WTC11 (cell line): ENCODE measurements around the gene ZNF358. TPM values are rescaled to one million over a fixed set of nuclear protein-coding genes. Genes with fewer than 3 reads are reported as not detected.

ENCODE experiments used
- ATAC-seq: fragments of 200-7000 bp; cut with Tn5 transposase; 2 replicates; pipeline ENCODE4 v1.10.0; 2021; ENCODE audit warnings: mild to moderate bottlenecking, moderate library complexity
- CTCF ChIA-PET: fragments of 300-600 bp; sonication (Branson Sonifier 250); formaldehyde crosslinking; loops from one replicate; lab custom pipeline; 2021; ENCODE audit warnings: antibody characterized with exemption; lab: Charles Lee
- POLR2A ChIA-PET: fragments of 350-600 bp; sonication (Branson Sonifier 250); formaldehyde crosslinking; loops from one replicate; lab custom pipeline; 2021; ENCODE audit warnings: antibody characterized with exemption; lab: Charles Lee
- DNase-seq: peaks from one replicate; pipeline ENCODE4 v3.0.0; 2021; ENCODE audit warnings: low spot score
- H3K27ac Mint-ChIP-seq: 2 replicates; pipeline ENCODE4 v1.8.0; 2021; ENCODE audit warnings: mixed read lengths
- H3K27me3 Mint-ChIP-seq: 2 replicates; pipeline ENCODE4 v1.8.0; 2021; ENCODE audit warnings: low read depth, mild to moderate bottlenecking, moderate library complexity, mixed read lengths
- H3K36me3 Mint-ChIP-seq: 2 replicates; pipeline ENCODE4 v1.8.0; 2021; ENCODE audit warnings: mixed read lengths
- H3K4me1 Mint-ChIP-seq: 2 replicates; pipeline ENCODE4 v1.8.0; 2022; ENCODE audit warnings: mixed read lengths
- H3K4me3 Mint-ChIP-seq: 2 replicates; pipeline ENCODE4 v1.8.0; 2021; ENCODE audit warnings: mild to moderate bottlenecking, moderate library complexity, mixed read lengths
- H3K9me3 Mint-ChIP-seq: 2 replicates; pipeline ENCODE4 v1.8.0; 2021; ENCODE audit warnings: mixed read lengths
- CBFB ChIP-seq: sonication (generic); formaldehyde crosslinking; IDR thresholded peaks from 2 replicates; pipeline ENCODE4 v1.8.1; 2022; ENCODE audit warnings: mild to moderate bottlenecking, low read depth, missing genetic modification reagents
- CREB1 ChIP-seq: sonication (generic); formaldehyde crosslinking; IDR thresholded peaks from 2 replicates; pipeline ENCODE4 v1.8.0; 2023; ENCODE audit warnings: mild to moderate bottlenecking, missing genetic modification reagents
- CREM ChIP-seq: sonication (generic); formaldehyde crosslinking; IDR thresholded peaks from 2 replicates; pipeline ENCODE4 v1.8.1; 2022; ENCODE audit warnings: mild to moderate bottlenecking, missing genetic modification reagents, moderate library complexity
- CTCF ChIP-seq: fragments of 200-600 bp; IDR thresholded peaks from 2 replicates; pipeline ENCODE4 v1.8.0; 2022; ENCODE audit warnings: antibody characterized with exemption
- E2F4 ChIP-seq: sonication (generic); formaldehyde crosslinking; IDR thresholded peaks from 2 replicates; pipeline ENCODE4 v1.8.1; 2022; ENCODE audit warnings: low read depth, mild to moderate bottlenecking, moderate library complexity, missing genetic modification reagents, borderline replicate concordance
- EMX1 ChIP-seq: fragments of 250-450 bp; sonication (Bioruptor Pico); IDR thresholded peaks from 2 replicates; pipeline ENCODE4 v1.8.0; 2021; ENCODE audit warnings: mild to moderate bottlenecking
- HMGXB4 ChIP-seq: sonication (generic); formaldehyde crosslinking; IDR thresholded peaks from 2 replicates; pipeline ENCODE4 v1.8.1; 2023; ENCODE audit warnings: mild to moderate bottlenecking, moderate library complexity, missing genetic modification reagents
- JUN ChIP-seq: sonication (generic); formaldehyde crosslinking; IDR thresholded peaks from 2 replicates; pipeline ENCODE4 v1.8.0; 2023; ENCODE audit warnings: mild to moderate bottlenecking, missing genetic modification reagents
- MAX ChIP-seq: sonication (generic); formaldehyde crosslinking; IDR thresholded peaks from 2 replicates; pipeline ENCODE4 v1.8.0; 2022; ENCODE audit warnings: mild to moderate bottlenecking, missing genetic modification reagents
- NFYB ChIP-seq: sonication (generic); formaldehyde crosslinking; conservative IDR thresholded peaks from 2 replicates; pipeline ENCODE4 v1.8.0; 2022; ENCODE audit warnings: low read depth, missing genetic modification reagents
- NR1H2 ChIP-seq: sonication (generic); formaldehyde crosslinking; IDR thresholded peaks from 2 replicates; pipeline ENCODE4 v1.9.0; 2021; ENCODE audit warnings: mild to moderate bottlenecking, moderate library complexity, missing genetic modification reagents
- USF2 ChIP-seq: sonication (generic); formaldehyde crosslinking; IDR thresholded peaks from 2 replicates; pipeline ENCODE4 v1.8.1; 2023; ENCODE audit warnings: mild to moderate bottlenecking, missing genetic modification reagents, moderate library complexity
- ZNF263 ChIP-seq: sonication (generic); formaldehyde crosslinking; IDR thresholded peaks from 2 replicates; pipeline ENCODE4 v1.8.1; 2022; ENCODE audit warnings: low read depth, mild to moderate bottlenecking, moderate library complexity, missing genetic modification reagents
- ZNF425 ChIP-seq: fragments of 250-450 bp; sonication (Bioruptor Pico); conservative IDR thresholded peaks from 2 replicates; pipeline ENCODE4 v1.9.0; 2021; ENCODE audit warnings: mild to moderate bottlenecking
- total RNA-seq: library from RNA; stranded (reverse); gene quantifications from 3 replicates; pipeline ENCODE4 v1.2.3, GENCODE V29; 2021

ZNF358 gene
- total RNA-seq, 1 experiment from 2014 or later: 37.5 TPM

- ChIA-PET POLR2A (no interaction called here), CTCF (interaction anchor here (2.3 kb wide), 1 partner anchor 17 kb away, joined by 11 read pairs; a partner anchor contains a TSS)
- H3K27me3 Mint-ChIP-seq: no peaks in the 10 kb centered on the region
- H3K36me3 Mint-ChIP-seq: no peaks in the 10 kb centered on the region; the same call in 1 of the 2 replicates
- H3K4me1 Mint-ChIP-seq: peaks cover 16% of the 10 kb centered on the region
- no peak for ATAC-seq
- DNase-seq: no peak
- H3K4me3 Mint-ChIP-seq: no peak overlapping the region
- H3K9me3 Mint-ChIP-seq: no peaks in the 10 kb centered on the region
- peak overlapping the region; percentile 31; the same call in 1 of the 2 replicates for H3K27ac Mint-ChIP-seq
- TF ChIP-seq MAX (CRISPR knock-in tag) (no peak), CBFB (CRISPR knock-in tag) (no peak), JUN (no peak), HMGXB4 (CRISPR knock-in tag) (no peak), NFYB (CRISPR knock-in tag) (no peak), CTCF (no peak), NR1H2 (CRISPR knock-in tag) (no peak), CREM (CRISPR knock-in tag) (no peak), USF2 (CRISPR knock-in tag) (no peak), ZNF425 (CRISPR knock-in tag) (no peak), ZNF263 (CRISPR knock-in tag) (no peak), E2F4 (CRISPR knock-in tag) (no peak), EMX1 (CRISPR knock-in tag) (no peak)
Measured at GRCh38 chr19:7480222-7480969, 35.5 kb upstream of the ZNF358 start.

- ChIA-PET CTCF (interaction anchor here (0.8 to 2.3 kb wide), 2 partner anchors 16 to 87 kb away, joined by 3 to 11 read pairs; a partner anchor contains a TSS), POLR2A (no interaction called here)
- Mint-ChIP-seq H3K4me1 (peaks cover 16% of the 10 kb centered on the region), H3K36me3 (no peaks in the 10 kb centered on the region; the same call in 1 of the 2 replicates), H3K9me3 (no peaks in the 10 kb centered on the region), H3K4me3 (no peak overlapping the region), H3K27ac (no peak overlapping the region), H3K27me3 (no peaks in the 10 kb centered on the region; the same call in 1 of the 2 replicates)
- DNase-seq (no peak), ATAC-seq (no peak)
- TF ChIP-seq CREB1 (CRISPR knock-in tag) (no peak), EMX1 (CRISPR knock-in tag) (no peak)
Measured at GRCh38 chr19:7480970-7481255, 35.0 kb upstream of the ZNF358 start.
